AG09309 (cell line): Measurements from ENCODE around the gene MARCHF11.

ENCODE experiments used
- DNase-seq: peaks from one replicate; pipeline ENCODE4 v3.0.0-alpha.2; 2010; ENCODE audit warnings: low read depth
- H3K4me3 ChIP-seq: 2 replicates; pipeline ENCODE4 v1.5.1; 2011; ENCODE audit warnings: mild to moderate bottlenecking, low read depth, low read length, moderate library complexity; ENCODE audit not compliant: control insufficient read depth
- CTCF ChIP-seq: IDR thresholded peaks from 2 replicates; pipeline ENCODE4 v1.5.1; 2011; ENCODE audit warnings: mild to moderate bottlenecking, low read depth, low read length, inconsistent platforms; ENCODE audit not compliant: insufficient read depth, control insufficient read depth; ENCODE audit errors: missing control alignments

MARCHF11 gene

GRCh38 chr5:16119790-16120189 is 59.8 kb downstream of the MARCHF11 start:
- TF ChIP-seq CTCF: no peak
- no peak for DNase-seq
- no peak overlapping the region for H3K4me3 ChIP-seq

DNA sequence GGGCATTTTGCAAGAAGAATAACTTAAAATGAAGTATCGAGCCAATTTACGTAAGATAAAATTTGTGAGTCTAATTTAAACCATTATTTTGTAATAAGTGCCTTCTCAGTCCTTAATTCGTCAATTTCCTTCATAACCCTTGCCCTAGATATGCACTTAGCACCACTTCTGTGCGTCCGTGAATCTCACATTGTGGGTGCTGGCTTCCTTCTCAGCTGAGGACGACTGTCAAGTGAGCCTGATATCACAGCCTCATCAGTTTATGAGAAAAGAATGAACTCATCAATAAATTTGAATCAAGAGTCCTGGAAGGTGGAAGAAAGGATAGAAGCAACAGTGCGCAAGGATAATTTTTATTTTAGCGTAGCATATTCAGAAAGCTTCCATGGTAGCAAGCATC is 64.5 kb downstream of the MARCHF11 start:
- no peak for DNase-seq
- H3K4me3 ChIP-seq: no peak overlapping the region
- TF ChIP-seq CTCF: no peak

- no peak for TF ChIP-seq CTCF
- DNase-seq: no peak
- no peak overlapping the region for H3K4me3 ChIP-seq
Measured at GRCh38 chr5:16108418-16108817, 71.2 kb downstream of the MARCHF11 start.

DNA sequence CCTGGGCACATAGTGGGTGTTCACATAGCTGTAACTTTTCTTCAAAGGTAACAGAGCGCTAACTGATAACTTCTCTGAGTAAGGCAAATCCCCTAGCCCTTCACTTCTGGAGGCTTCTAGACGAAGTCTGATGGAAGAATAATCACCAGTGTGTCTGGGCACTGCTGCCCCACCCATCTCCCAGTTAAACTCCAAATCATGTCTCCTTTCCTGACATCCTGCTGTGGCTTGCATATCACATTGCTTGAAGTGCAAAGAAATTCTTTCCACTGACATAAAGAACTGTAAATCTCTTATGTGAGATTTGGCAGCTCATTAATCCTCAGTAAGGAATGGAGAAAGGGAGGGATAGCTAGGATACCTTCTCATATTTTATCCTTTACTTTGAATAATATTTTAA is 74.6 kb downstream of the MARCHF11 start:
- no peak for TF ChIP-seq CTCF
- no peak overlapping the region for H3K4me3 ChIP-seq

DNA sequence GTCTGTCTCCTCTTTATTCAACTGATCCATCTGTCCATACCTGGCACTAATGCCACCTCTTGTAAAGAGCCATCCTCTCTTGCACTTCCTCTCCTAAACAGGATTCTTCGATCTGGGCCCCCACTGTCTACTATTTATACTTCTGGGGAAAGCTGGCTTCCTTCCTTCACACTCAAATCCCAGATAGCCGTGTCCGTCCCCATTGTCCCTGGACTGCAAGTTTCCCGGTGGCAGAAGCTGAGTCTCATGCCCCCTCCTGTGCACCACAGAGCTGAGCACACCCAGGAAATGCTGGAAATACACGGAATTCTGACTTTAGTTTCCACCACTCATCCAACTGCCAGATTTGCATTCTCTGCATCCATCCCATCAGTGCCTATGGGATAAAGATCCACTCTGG is 84.0 kb downstream of the MARCHF11 start:
- TF ChIP-seq CTCF: no peak
- no peak for DNase-seq
- H3K4me3 ChIP-seq: no peak overlapping the region

More for the DNA sequence above, 74.6 kb downstream of the MARCHF11 start:
- DNase-seq: no peak

DNA sequence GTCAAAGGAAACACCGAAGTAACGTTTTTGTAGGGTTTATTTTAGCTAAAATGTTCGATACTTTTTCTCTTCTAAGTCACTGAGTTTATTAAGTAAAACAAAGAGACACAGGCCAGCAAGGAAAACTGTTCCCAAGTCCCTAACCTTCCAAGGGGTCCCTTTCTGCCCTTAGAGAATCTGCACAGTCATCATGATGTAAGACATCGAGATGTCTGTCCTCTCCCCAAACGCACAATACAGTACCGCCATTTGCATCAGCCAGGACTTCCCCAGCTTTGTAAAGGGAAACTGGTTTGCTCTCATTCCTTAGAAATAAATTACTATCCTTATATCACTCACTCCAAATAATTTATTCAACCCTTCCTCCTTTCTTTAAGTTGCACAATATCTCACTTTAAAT is 89.3 kb downstream of the MARCHF11 start:
- DNase-seq: no peak
- no peak overlapping the region for H3K4me3 ChIP-seq
- no peak for TF ChIP-seq CTCF

DNA sequence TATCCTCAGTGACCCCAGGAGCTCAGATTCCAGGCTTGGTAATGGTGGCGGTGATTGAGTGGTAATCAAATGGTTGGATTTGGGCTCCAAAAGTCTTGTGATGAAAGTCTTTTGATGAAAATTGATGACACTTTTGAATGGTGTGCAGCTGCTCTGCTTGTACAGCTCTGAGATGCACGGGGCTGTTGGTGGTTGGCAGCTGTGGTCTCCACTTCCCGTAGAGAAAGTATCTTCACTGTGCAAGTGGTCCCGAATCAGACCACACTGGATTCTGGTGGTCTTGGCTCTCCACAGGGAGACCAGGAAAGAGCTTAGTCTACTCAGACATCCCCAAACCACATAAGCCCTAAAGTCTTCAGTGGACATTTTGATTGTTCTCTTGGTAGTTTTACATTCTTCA is 96.6 kb downstream of the MARCHF11 start:
- no peak for DNase-seq
- TF ChIP-seq CTCF: no peak
- no peak overlapping the region for H3K4me3 ChIP-seq
